ENCODE data around the gene TPRA1. TPM values are rescaled to one million over a fixed set of nuclear protein-coding genes. Genes with fewer than 3 reads are reported as not detected.

TPRA1 gene
- total RNA-seq, 1 experiment from 2014 or later, result 35.1 TPM

- Histone ChIP-seq H3K9me2 (ENCODE audit: insufficient read depth) (no peaks in the 10 kb centered on the region), H3K9me3 (ENCODE audit: control insufficient read depth in 1 of 2, insufficient read depth in 1 of 2, low read depth in 1 of 2, low read length in 2 of 2) (no peaks in the 10 kb centered on the region), H3K79me2 (ENCODE audit: insufficient read depth, low read length) (peaks cover 1% of the 10 kb centered on the region; the same call in 1 of the 2 replicates), H3K4me1 (ENCODE audit: control insufficient read depth in 1 of 2, insufficient read depth in 2 of 2, low read length in 2 of 2) (peaks cover 0 to 4% of the 10 kb centered on the region in 2 experiments; a peak in 1 of 4 replicates), H2AFZ (ENCODE audit: low read depth, low read length, poor library complexity, severe bottlenecking) (no peak overlapping the region), H3K4me3 (replicated peaks in 1 of 2; ENCODE audit: low read depth in 1 of 2, low read length in 2 of 2) (no peak overlapping the region), H3K9ac (ENCODE audit: low read length) (no peak overlapping the region), H3K36me3 (ENCODE audit: control insufficient read depth in 1 of 2, insufficient read depth in 2 of 2, low read length in 2 of 2) (peaks cover 3 to 22% of the 10 kb centered on the region in 2 experiments; a peak in 3 of 4 replicates), H3K27ac (ENCODE audit: low read depth, low read length) (peak overlapping the region; percentile 38; the same call in 1 of the 2 replicates), H3K27me3 (ENCODE audit: insufficient read depth, low read length) (no peaks in the 10 kb centered on the region), H3K4me2 (ENCODE audit: low read length) (peak overlapping the region; percentile 27; the same call in 1 of the 2 replicates), H4K20me1 (ENCODE audit: insufficient read depth) (no peaks in the 10 kb centered on the region)
- ATAC-seq, result peak; percentile 91
- intact Hi-C loops (cut with micrococcal nuclease), result loop anchor here (5.0 kb wide), 1 partner anchor 397 kb away; no protein-coding TSS in a partner anchor
- ChIA-PET CTCF (interaction anchor here (0.6 to 1.4 kb wide), 14 partner anchors 9 to 559 kb away, joined by 3 to 11 read pairs (median 3); partner anchors contain the start of genes MGLL and TPRA1), RAD21 (ENCODE audit: low non-redundant PET in 1 of 2, low total read pairs in 2 of 2, uncharacterized antibody in 2 of 2, unreplicated experiment in 2 of 2) (interaction anchor here (0.6 to 1.1 kb wide), 3 partner anchors 23 to 1288 kb away, joined by 3 to 4 read pairs (median 3); no protein-coding TSS in a partner anchor), POLR2A (no interaction called here)
- peak; percentile 76 to 99 (median 98) for TF ChIP-seq CTCF (IDR thresholded peaks at IDR 0.05 in 2 of 3, conservative IDR thresholded peaks at IDR 0.05 in 1 of 3; ENCODE audit: borderline replicate concordance in 1 of 3, insufficient read depth in 1 of 3, low read depth in 2 of 3, low read length in 2 of 3)
- TF ChIP-seq RAD21 (IDR thresholded peaks at IDR 0.05; ENCODE audit: low read depth), result peak; percentile 86
- TF ChIP-seq POLR2AphosphoS5 (IDR thresholded peaks at IDR 0.05; ENCODE audit: low read depth, low read length), result no peak
- BruUV-seq (replicated peaks), result no TSS peak
- DNase-seq (ENCODE audit: low read depth, low spot score), result peak; percentile 71
Observed at GRCh38 chr3:127574880-127575878, 15.4 kb downstream of the TPRA1 start.

- ChIA-PET RAD21 (ENCODE audit: low non-redundant PET in 1 of 2, low total read pairs in 2 of 2, uncharacterized antibody in 2 of 2, unreplicated experiment in 2 of 2) (no interaction called here), CTCF (no interaction called here), POLR2A (no interaction called here)
- ATAC-seq (no peak), DNase-seq (ENCODE audit: low read depth, low spot score) (no peak)
- H3K4me2 ChIP-seq (ENCODE audit: low read length), result no peak overlapping the region
- H2AFZ ChIP-seq (ENCODE audit: low read depth, low read length, poor library complexity, severe bottlenecking), result no peak overlapping the region
- H3K4me3 ChIP-seq (replicated peaks in 1 of 2; ENCODE audit: low read depth in 1 of 2, low read length in 2 of 2), result no peak overlapping the region
- H3K27me3 ChIP-seq (ENCODE audit: insufficient read depth, low read length), result no peaks in the 10 kb centered on the region
- H3K27ac ChIP-seq (ENCODE audit: low read depth, low read length), result no peak overlapping the region
- H3K36me3 ChIP-seq (ENCODE audit: control insufficient read depth in 1 of 2, insufficient read depth in 2 of 2, low read length in 2 of 2), result peaks cover 3 to 17% of the 10 kb centered on the region in 2 experiments; a peak in 3 of 4 replicates
- no peaks in the 10 kb centered on the region for H3K9me2 ChIP-seq (ENCODE audit: insufficient read depth)
- H3K9ac ChIP-seq (ENCODE audit: low read length), result no peak overlapping the region
- H3K9me3 ChIP-seq (ENCODE audit: control insufficient read depth in 1 of 2, insufficient read depth in 1 of 2, low read depth in 1 of 2, low read length in 2 of 2), result no peaks in the 10 kb centered on the region
- no peaks in the 10 kb centered on the region; the same call in 1 of the 2 replicates for H3K79me2 ChIP-seq (ENCODE audit: insufficient read depth, low read length)
- intact Hi-C loops (cut with micrococcal nuclease), result no loop called here
- BruUV-seq (replicated peaks), result no TSS peak
- TF ChIP-seq POLR2AphosphoS5 (IDR thresholded peaks at IDR 0.05; ENCODE audit: low read depth, low read length) (no peak), YY1 (IDR thresholded peaks at IDR 0.05; ENCODE audit: extremely low read depth, insufficient replicate concordance, low read depth, low read length) (no peak), JUND (IDR thresholded peaks at IDR 0.05) (no peak)
- peaks cover 0 to 4% of the 10 kb centered on the region in 2 experiments; a peak in 1 of 4 replicates for H3K4me1 ChIP-seq (ENCODE audit: control insufficient read depth in 1 of 2, insufficient read depth in 2 of 2, low read length in 2 of 2)
- no peaks in the 10 kb centered on the region for H4K20me1 ChIP-seq (ENCODE audit: insufficient read depth)
Observed at GRCh38 chr3:127573912-127574311, 16.6 kb downstream of the TPRA1 start.
